OCI-LY1 (cell line): Measurements from ENCODE around the gene HLA-DPA1.
A peak's percentile ranks its signal among the peaks of the same experiment; 100 is the strongest.

Experiments
- H2AFZ ChIP-seq: fragments of 200-600 bp; sonication (generic), shearing (Covaris generic); 2 replicates; pipeline ENCODE4 v1.6.0; 2014; ENCODE audit warnings: antibody characterized with exemption, mild to moderate bottlenecking, low read length
- H3F3A ChIP-seq: fragments of 200-600 bp; sonication (generic), shearing (Covaris generic); 2 replicates; pipeline ENCODE4 v1.6.0; 2014; ENCODE audit warnings: mild to moderate bottlenecking, antibody characterized with exemption, low read length, moderate library complexity; ENCODE audit not compliant: insufficient read depth
- H3K27ac ChIP-seq: fragments of 200-600 bp; sonication (generic); 2 replicates; pipeline ENCODE4 v1.5.1; 2014; ENCODE audit warnings: low read length, mixed run types, mild to moderate bottlenecking, low read depth; ENCODE audit not compliant: poor library complexity, severe bottlenecking
- H3K27me3 ChIP-seq: fragments of 200-600 bp; sonication (generic); 2 replicates; pipeline ENCODE4 v1.6.0; 2014; ENCODE audit warnings: antibody characterized with exemption, mild to moderate bottlenecking, low read length, moderate library complexity; ENCODE audit not compliant: insufficient read depth
- H3K36me3 ChIP-seq: fragments of 200-600 bp; sonication (generic); 2 replicates; pipeline ENCODE4 v1.6.1; 2014; ENCODE audit warnings: mild to moderate bottlenecking, antibody characterized with exemption, low read length, moderate library complexity, mixed read lengths; ENCODE audit not compliant: insufficient read depth
- H3K4me1 ChIP-seq: fragments of 200-600 bp; sonication (generic); 2 replicates; pipeline ENCODE4 v1.5.1; 2014; ENCODE audit warnings: mild to moderate bottlenecking, low read length, moderate library complexity; ENCODE audit not compliant: insufficient read depth, severe bottlenecking
- H3K4me2 ChIP-seq: fragments of 200-600 bp; sonication (generic), shearing (Covaris generic); 2 replicates; pipeline ENCODE4 v1.6.1; 2014; ENCODE audit warnings: low read length
- H3K4me3 ChIP-seq: fragments of 200-600 bp; sonication (generic); 2 replicates; pipeline ENCODE4 v1.5.1; 2014; ENCODE audit warnings: low read length, low read depth, mild to moderate bottlenecking, mixed read lengths; ENCODE audit not compliant: poor library complexity, severe bottlenecking
- H3K79me2 ChIP-seq: fragments of 200-600 bp; shearing (Covaris generic); 2 replicates; pipeline ENCODE4 v1.6.1; 2016; ENCODE audit warnings: mixed run types, low read length, mixed read lengths; ENCODE audit not compliant: insufficient read depth
- H3K9ac ChIP-seq: fragments of 200-600 bp; sonication (generic), shearing (Covaris generic); 2 replicates; pipeline ENCODE4 v1.6.1; 2014; ENCODE audit warnings: mild to moderate bottlenecking, low read length, mixed read lengths
- H3K9me2 ChIP-seq: fragments of 200-600 bp; sonication (generic), shearing (Covaris generic); 2 replicates; pipeline ENCODE4 v1.6.1; 2014; ENCODE audit warnings: low read depth, mild to moderate bottlenecking, low read length, mixed read lengths
- H3K9me3 ChIP-seq: fragments of 200-600 bp; shearing (Covaris generic); 2 replicates; pipeline ENCODE4 v1.6.1; 2014; ENCODE audit warnings: low read length, mixed read lengths
- H4K20me1 ChIP-seq: fragments of 200-600 bp; sonication (generic), shearing (Covaris generic); 2 replicates; pipeline ENCODE4 v1.6.0; 2016; ENCODE audit warnings: mild to moderate bottlenecking, low read length; ENCODE audit not compliant: insufficient read depth
- CTCF ChIP-seq: fragments of 200-600 bp; sonication (generic), shearing (Covaris generic); IDR thresholded peaks from 2 replicates; pipeline ENCODE4 v1.5.1; 2017; ENCODE audit warnings: mild to moderate bottlenecking, antibody characterized with exemption, low read length, moderate library complexity, mixed read lengths
- EZH2 ChIP-seq: fragments of 200-600 bp; sonication (generic), shearing (Covaris generic); IDR thresholded peaks from 2 replicates; pipeline ENCODE4 v1.8.0; 2017; ENCODE audit warnings: borderline replicate concordance, mixed run types, mild to moderate bottlenecking, antibody characterized with exemption, low read length, moderate library complexity, mixed read lengths

Gene HLA-DPA1

GRCh38 chr6:33092385-33092784, 18.9 kb upstream of the HLA-DPA1 start:
- no peak overlapping the region for H3K4me2 ChIP-seq
- no peaks in the 10 kb centered on the region; the same call in 1 of the 2 replicates for H3K27me3 ChIP-seq
- no peaks in the 10 kb centered on the region for H3K4me1 ChIP-seq
- H3K9me3 ChIP-seq: no peaks in the 10 kb centered on the region
- H3K4me3 ChIP-seq: no peak overlapping the region
- no peaks in the 10 kb centered on the region for H3F3A ChIP-seq
- H3K79me2 ChIP-seq: no peaks in the 10 kb centered on the region
- no peaks in the 10 kb centered on the region for H3K9me2 ChIP-seq
- TF ChIP-seq CTCF: no peak
- no peak for TF ChIP-seq EZH2
- H3K9ac ChIP-seq: no peak overlapping the region
- H3K36me3 ChIP-seq: no peaks in the 10 kb centered on the region
- H4K20me1 ChIP-seq: no peaks in the 10 kb centered on the region
- no peak overlapping the region for H2AFZ ChIP-seq
- H3K27ac ChIP-seq: no peak overlapping the region

GRCh38 chr6:33091957-33092356, 18.5 kb upstream of the HLA-DPA1 start:
- H2AFZ ChIP-seq: no peak overlapping the region
- H3K9ac ChIP-seq: no peak overlapping the region
- no peaks in the 10 kb centered on the region; the same call in 1 of the 2 replicates for H3K27me3 ChIP-seq
- H3K9me3 ChIP-seq: no peaks in the 10 kb centered on the region
- H3K4me3 ChIP-seq: no peak overlapping the region
- no peaks in the 10 kb centered on the region for H3K4me1 ChIP-seq
- no peaks in the 10 kb centered on the region for H4K20me1 ChIP-seq
- no peaks in the 10 kb centered on the region for H3K36me3 ChIP-seq
- no peaks in the 10 kb centered on the region for H3K9me2 ChIP-seq
- H3F3A ChIP-seq: no peaks in the 10 kb centered on the region
- peak; percentile 90 for TF ChIP-seq CTCF
- no peak for TF ChIP-seq EZH2
- H3K27ac ChIP-seq: no peak overlapping the region
- H3K4me2 ChIP-seq: no peak overlapping the region
- no peaks in the 10 kb centered on the region for H3K79me2 ChIP-seq

- Histone ChIP-seq H3K4me2 (no peak overlapping the region), H3K27ac (no peak overlapping the region), H3K4me3 (no peak overlapping the region), H3K9me3 (no peaks in the 10 kb centered on the region), H3K4me1 (no peaks in the 10 kb centered on the region), H3K9me2 (no peaks in the 10 kb centered on the region), H3K79me2 (no peaks in the 10 kb centered on the region), H2AFZ (no peak overlapping the region), H3F3A (no peaks in the 10 kb centered on the region), H3K27me3 (no peaks in the 10 kb centered on the region), H4K20me1 (no peaks in the 10 kb centered on the region), H3K36me3 (no peaks in the 10 kb centered on the region), H3K9ac (no peak overlapping the region)
- no peak for TF ChIP-seq EZH2
- no peak for TF ChIP-seq CTCF
These were observed 15.6 kb upstream of the HLA-DPA1 start for GRCh38 chr6:33088931-33089620.
